Stimulated activated CD4-positive, alpha-beta T cell treated with anti-CD3 and anti-CD28 coated beads, Interleukin-15, amount 100 ng/mL, for 1 hour (primary cell): ENCODE measurements around the gene SPDYE2B.
"Not testable (repeated sequence)": the region's sequence is repeated elsewhere in the genome, so short reads cannot be mapped to it uniquely, and the experiment has no call there.

Source experiments
- DNase-seq, 2 donors: peaks; one replicate each; pipeline ENCODE4 v3.0.0-alpha.2; 2020; ENCODE audit warnings: low read depth in 1 of 2, low spot score in 1 of 2

Gene SPDYE2B

GRCh38 chr7:102697642-102698512, 47.8 kb downstream of the SPDYE2B start:
- not testable (repeated sequence) for DNase-seq

- DNase-seq = not testable (repeated sequence)
Measured at GRCh38 chr7:102698962-102699750, 49.0 kb downstream of the SPDYE2B start.
